ENCODE results near the gene PITPNM1. TPM values are rescaled to one million over a fixed set of nuclear protein-coding genes. Genes with fewer than 3 reads are reported as not detected.

PITPNM1 gene
- total and polyA plus RNA-seq, 12 donors, result 16.4 to 146 (median 53.3) TPM

DNA sequence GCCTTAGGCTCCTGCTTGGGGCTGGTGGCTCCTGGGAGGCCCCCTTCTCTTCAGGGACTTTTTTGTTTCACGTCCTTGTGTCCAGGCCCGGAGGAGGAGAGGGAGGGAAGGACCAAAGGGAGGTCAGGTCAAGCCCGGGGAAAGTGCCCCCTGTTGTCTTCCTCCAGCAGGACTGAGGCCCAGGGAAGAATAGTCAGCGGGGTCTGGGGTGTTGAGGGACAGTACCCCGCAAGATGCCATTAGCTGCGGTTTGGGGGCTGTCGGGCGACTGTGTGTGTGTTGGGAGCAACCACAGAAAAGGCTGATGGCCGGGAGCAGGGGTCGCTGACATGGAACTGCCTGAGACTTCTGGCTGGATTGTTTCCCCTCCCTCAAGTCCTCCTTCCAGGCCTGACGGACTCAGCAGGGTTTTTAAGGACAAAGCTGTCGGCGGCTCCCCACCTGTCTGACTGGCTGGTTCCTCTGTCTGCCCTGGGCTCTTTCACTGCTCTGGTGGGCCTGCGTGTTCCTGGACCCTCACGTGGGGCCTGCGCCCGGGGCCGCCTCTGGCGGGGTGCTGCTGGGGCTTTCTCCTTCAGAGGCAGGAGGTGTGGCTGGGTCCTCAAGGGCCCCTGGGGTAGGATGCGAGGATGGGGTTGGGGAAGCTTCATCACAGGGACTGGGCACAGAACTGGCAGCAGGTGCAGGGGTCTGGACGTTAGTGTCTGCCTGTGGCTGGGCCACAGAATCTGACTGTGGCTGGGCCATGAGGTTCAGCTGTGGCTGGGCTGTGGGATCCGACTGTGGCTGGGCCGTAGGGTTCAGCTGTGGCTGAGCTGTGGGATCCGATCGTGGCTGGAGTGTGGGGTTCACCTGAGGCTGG lies 54.1 kb downstream of the PITPNM1 start:
- DNase-seq, result no peak
- Histone ChIP-seq H3K4me3 (no peak overlapping the region), H3K9me3 (replicated peaks in 1 of 3) (no peaks in the 10 kb centered on the region), H3K36me3 (replicated peaks in 1 of 2) (no peaks in the 10 kb centered on the region), H3K27ac (no peak overlapping the region), H3K27me3 (no peaks in the 10 kb centered on the region), H3K4me1 (replicated peaks in 1 of 2) (no peaks in the 10 kb centered on the region)
- TF ChIP-seq, protein P1, sequence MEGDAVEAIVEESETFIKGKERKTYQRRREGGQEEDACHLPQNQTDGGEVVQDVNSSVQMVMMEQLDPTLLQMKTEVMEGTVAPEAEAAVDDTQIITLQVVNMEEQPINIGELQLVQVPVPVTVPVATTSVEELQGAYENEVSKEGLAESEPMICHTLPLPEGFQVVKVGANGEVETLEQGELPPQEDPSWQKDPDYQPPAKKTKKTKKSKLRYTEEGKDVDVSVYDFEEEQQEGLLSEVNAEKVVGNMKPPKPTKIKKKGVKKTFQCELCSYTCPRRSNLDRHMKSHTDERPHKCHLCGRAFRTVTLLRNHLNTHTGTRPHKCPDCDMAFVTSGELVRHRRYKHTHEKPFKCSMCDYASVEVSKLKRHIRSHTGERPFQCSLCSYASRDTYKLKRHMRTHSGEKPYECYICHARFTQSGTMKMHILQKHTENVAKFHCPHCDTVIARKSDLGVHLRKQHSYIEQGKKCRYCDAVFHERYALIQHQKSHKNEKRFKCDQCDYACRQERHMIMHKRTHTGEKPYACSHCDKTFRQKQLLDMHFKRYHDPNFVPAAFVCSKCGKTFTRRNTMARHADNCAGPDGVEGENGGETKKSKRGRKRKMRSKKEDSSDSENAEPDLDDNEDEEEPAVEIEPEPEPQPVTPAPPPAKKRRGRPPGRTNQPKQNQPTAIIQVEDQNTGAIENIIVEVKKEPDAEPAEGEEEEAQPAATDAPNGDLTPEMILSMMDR (IDR thresholded peaks at IDR 0.05), result no peak
- TF ChIP-seq POLR2A (IDR thresholded peaks at IDR 0.05), result no peak
- WGBS, 4 donors, result 85 to 92% (median 90%) methylated on average over 13 to 25 of the region's 25 CpGs
- intact Hi-C loops (cut with DNase I), result no loop called here

DNA sequence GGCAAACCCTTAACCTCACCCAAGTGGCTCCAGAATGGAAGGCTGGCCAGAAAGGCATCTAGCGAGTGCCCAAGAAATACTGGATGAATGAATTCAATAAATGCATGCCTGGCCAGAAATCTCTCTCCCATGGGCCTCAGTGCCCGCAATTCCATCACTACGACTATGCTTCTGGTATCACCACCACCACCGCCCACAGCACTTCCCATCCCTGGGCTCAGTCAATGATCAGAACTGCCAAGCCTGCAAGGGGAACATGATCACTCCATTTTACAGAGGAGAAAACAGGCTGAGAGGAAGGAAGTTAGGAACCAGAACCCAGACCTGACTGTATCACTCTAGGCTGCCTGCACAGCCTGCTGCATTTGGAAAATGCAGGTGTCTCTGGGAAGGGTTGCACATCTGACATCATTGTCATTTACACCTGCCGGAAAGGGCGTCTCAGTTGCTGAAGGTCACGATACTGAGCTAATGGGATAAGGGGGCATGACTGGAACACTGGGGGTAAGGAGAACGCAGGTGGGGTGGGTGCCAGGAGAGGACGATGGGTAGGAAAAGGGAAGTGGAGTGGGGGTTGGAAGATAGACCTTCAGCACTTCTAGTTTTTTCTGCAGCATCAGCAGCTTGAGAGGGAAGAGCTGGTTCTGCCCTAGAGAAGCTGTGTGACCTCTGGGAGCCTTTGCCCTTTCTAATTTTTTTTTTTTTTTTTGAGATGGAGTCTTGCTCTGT lies 55.9 kb downstream of the PITPNM1 start:
- Histone ChIP-seq H3K4me3 (no peak overlapping the region), H3K27me3 (no peaks in the 10 kb centered on the region), H3K36me3 (replicated peaks in 1 of 2) (no peaks in the 10 kb centered on the region), H3K9me3 (replicated peaks in 1 of 3) (no peaks in the 10 kb centered on the region), H3K27ac (peak overlapping the region in 1 of 5 donors; percentile 45), H3K4me1 (replicated peaks in 1 of 2) (peaks cover 0 to 2% of the 10 kb centered on the region in 2 donors)
- no peak for TF ChIP-seq POLR2A (IDR thresholded peaks at IDR 0.05)
- TF ChIP-seq, protein P1 (IDR thresholded peaks at IDR 0.05), result no peak
- intact Hi-C loops (cut with DNase I), result no loop called here
- DNase-seq, result no peak
- WGBS, 4 donors, result 61 to 73% (median 65%) methylated on average over 9 of the region's 9 CpGs

DNA sequence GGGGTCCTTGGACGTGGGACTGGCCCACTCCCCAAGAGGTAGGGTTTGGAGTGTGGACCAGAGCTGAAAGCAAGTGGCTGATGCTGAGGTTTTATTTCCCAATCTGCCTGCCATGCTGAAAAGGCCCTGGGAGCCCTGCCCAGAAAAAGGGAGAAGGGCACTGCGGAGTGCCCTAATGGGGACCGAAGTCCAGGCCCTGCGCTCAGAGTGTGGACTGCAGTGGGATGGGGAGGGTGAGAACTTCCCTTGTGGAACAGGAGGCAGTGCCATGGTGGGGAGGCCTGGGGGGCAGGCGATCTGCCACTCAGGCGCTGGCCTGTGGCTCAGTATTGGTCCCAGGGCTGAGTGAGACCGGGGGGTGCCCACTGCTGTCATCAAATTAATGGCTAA lies 56.9 kb downstream of the PITPNM1 start:
- Histone ChIP-seq H3K36me3 (replicated peaks in 1 of 2) (no peaks in the 10 kb centered on the region), H3K4me3 (no peak overlapping the region), H3K27ac (no peak overlapping the region), H3K4me1 (replicated peaks in 1 of 2) (peaks cover 0 to 8% of the 10 kb centered on the region in 2 donors), H3K9me3 (replicated peaks in 1 of 3) (no peaks in the 10 kb centered on the region), H3K27me3 (no peaks in the 10 kb centered on the region)
- intact Hi-C loops (cut with DNase I), result no loop called here
- no peak for DNase-seq
- WGBS, 4 donors, result 90 to 94% (median 92%) methylated on average over 5 to 7 of the region's 7 CpGs
- TF ChIP-seq, protein P1 (IDR thresholded peaks at IDR 0.05), result no peak
- TF ChIP-seq POLR2A (IDR thresholded peaks at IDR 0.05), result no peak

DNA sequence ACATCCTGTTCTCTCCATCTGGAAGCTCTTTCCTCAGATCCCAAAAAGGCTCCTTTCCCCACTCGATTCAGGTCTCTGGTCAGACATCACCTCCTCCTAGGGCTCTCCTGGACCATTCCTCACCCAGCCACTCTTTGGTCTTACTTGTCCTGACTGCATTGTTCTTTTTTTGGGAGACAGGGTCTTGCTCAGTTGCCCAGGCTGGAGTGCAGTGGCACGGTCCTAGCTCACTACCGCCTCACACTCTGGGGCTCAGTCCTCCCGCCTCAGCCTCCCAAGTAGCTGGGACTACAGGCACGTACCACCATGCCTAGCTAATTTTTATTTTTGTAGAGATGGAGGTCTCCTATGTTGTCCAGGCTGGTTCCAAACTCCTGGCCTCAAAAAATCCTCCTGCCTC lies 59.6 kb downstream of the PITPNM1 start:
- Histone ChIP-seq H3K27ac (no peak overlapping the region), H3K9me3 (replicated peaks in 1 of 3) (no peaks in the 10 kb centered on the region), H3K36me3 (replicated peaks in 1 of 2) (peaks cover 0 to 14% of the 10 kb centered on the region in 2 donors), H3K4me1 (replicated peaks in 1 of 2) (peaks cover 0 to 16% of the 10 kb centered on the region in 2 donors), H3K27me3 (no peaks in the 10 kb centered on the region), H3K4me3 (no peak overlapping the region)
- DNase-seq, result no peak
- TF ChIP-seq, protein P1 (IDR thresholded peaks at IDR 0.05), result no peak
- TF ChIP-seq POLR2A (IDR thresholded peaks at IDR 0.05), result no peak
- intact Hi-C loops (cut with DNase I), result no loop called here
- 79 to 89% (median 85%) methylated on average over 5 of the region's 5 CpGs for WGBS, 4 donors

All from adrenal gland (tissue), 12 donors.